ENCODE data around the gene SLCO4A1.

DNA sequence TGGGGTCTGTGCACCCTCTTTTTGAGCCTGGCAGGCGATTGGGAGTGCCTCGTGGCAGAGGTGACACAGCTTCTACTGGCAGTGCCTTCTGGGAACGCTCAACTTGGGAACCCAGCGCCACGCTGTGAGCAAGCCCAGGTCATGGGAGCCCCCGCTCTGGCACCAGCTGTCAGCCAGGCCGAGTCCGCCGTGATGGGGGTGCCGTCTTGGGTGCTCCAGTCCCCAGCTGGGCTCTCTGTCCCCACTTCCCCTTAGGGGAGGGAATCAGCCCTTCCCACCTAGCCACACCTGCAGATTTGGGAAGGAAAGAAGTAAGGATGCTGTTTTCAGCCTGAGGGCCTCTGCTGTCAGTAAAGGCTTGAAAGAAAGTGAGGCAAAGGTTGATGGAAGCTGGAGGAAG lies 35.4 kb downstream of the SLCO4A1 start:
- TF ChIP-seq CTCF (IDR thresholded peaks at IDR 0.05) (no peak), POLR2A (IDR thresholded peaks at IDR 0.05) (no peak)

Measured in esophagus squamous epithelium (tissue), 4 donors.